Aorta (tissue), 5 donors: Measurements from ENCODE around the gene CEACAM7. TPM values are rescaled to one million over a fixed set of nuclear protein-coding genes. Genes with fewer than 3 reads are reported as not detected.

Experiments used
- ATAC-seq: fragments of 200-7000 bp; cut with Tn5 transposase; one replicate; pipeline ENCODE4 v1.9.1; 2022; ENCODE audit warnings: moderate library complexity; ENCODE audit not compliant: low FRiP score
- DNase-seq, 2 donors: peaks; one replicate each; pipeline ENCODE4 v3.0.0-alpha.2; 2020
- H3K27ac ChIP-seq, 2 donors: one replicate each; pipeline ENCODE4 v1.5.1; 2013; ENCODE audit warnings: low read length in 2 of 2, mild to moderate bottlenecking in 2 of 2, moderate library complexity in 2 of 2, control low read depth in 1 of 2, inconsistent platforms in 1 of 2, low read depth in 1 of 2
- H3K27me3 ChIP-seq, 2 donors: one replicate each; pipeline ENCODE4 v1.6.1; 2013; ENCODE audit warnings: control low read depth in 1 of 2, low read length in 1 of 2, mild to moderate bottlenecking in 1 of 2, moderate library complexity in 1 of 2; ENCODE audit not compliant: insufficient read depth in 2 of 2, control insufficient read depth in 1 of 2
- H3K36me3 ChIP-seq, 2 donors: one replicate each; pipeline ENCODE4 v1.6.1; 2013; ENCODE audit warnings: control low read depth in 1 of 2, low read length in 1 of 2, mild to moderate bottlenecking in 1 of 2; ENCODE audit not compliant: insufficient read depth in 2 of 2, control insufficient read depth in 1 of 2
- H3K4me1 ChIP-seq, 2 donors: one replicate each; pipeline ENCODE4 v1.6.1; 2013; ENCODE audit warnings: low read length in 2 of 2, control low read depth in 1 of 2, mild to moderate bottlenecking in 1 of 2, moderate library complexity in 1 of 2; ENCODE audit not compliant: insufficient read depth in 2 of 2, control insufficient read depth in 1 of 2
- H3K4me3 ChIP-seq, 2 donors: one replicate each; pipeline ENCODE4 v1.5.1; 2013; ENCODE audit warnings: low read length in 2 of 2, control low read depth in 1 of 2, mild to moderate bottlenecking in 1 of 2
- H3K9me3 ChIP-seq: one replicate; pipeline ENCODE4 v1.6.1; 2013; ENCODE audit warnings: mild to moderate bottlenecking, low read length; ENCODE audit not compliant: control insufficient read depth
- WGBS, 2 donors: extraction: QIAGEN DNeasy Blood & Tissue Kit; methylation state at CpG; one replicate each; pipeline ENCODE4 v1.1.7; 2013; 5-methylcytosine and 5-hydroxymethylcytosine counted together
- intact Hi-C, 2 donors: fragments of 100-400 bp; cut with DNase I; formaldehyde crosslinking; loops; one replicate each; pipeline versions ENCODE4 v1.14.2 to v1.15.0; 2022
- long read RNA-seq, 2 donors: library from polyadenylated mRNA; unstranded; transcript quantifications; one replicate each; pipeline ENCODE4 v2.0.0, GENCODE V29; 2020 to 2021
- polyA plus RNA-seq, 2 donors: library from polyadenylated mRNA; stranded (reverse); fragments of 200-250 nt; gene quantifications; one replicate each; pipeline ENCODE4 v1.2.3, GENCODE V29; 2013
- total RNA-seq, 2 donors: library from RNA; stranded (reverse); fragmentation: NEBNext Ultra II Directional; extraction: Animal tissue kit (Norgen Biotek cat#: 25700); gene quantifications; one replicate each; pipeline ENCODE4 v1.2.1, GENCODE V29; 2021
- donor health status: healthy with polysubstance abuse.
- donor health status: Bipolar disorder and iron deficiency.
- donor health status: DM: no; HTN: no; CAD: no.
- donor health status: DM: no; HTN: no; CAD: no.
- donor health status: DM: yes; HTN: yes; CAD: no.

Gene CEACAM7
- under 1 TPM in 1 of 2 donors, not detected in 1; 0.26 TPM for total RNA-seq
- 1 to 10 TPM in 1 of 2 donors, under 1 TPM in 1; 0.61 to 7.4 TPM for polyA plus RNA-seq
- long read RNA-seq, donor 1: 0 reads
- long read RNA-seq, donor 2, partial matches to known transcripts: 0 of 1 reads
- long read RNA-seq, donor 2, other reads (novel, unspliced or antisense): 1 of 1 reads

DNA sequence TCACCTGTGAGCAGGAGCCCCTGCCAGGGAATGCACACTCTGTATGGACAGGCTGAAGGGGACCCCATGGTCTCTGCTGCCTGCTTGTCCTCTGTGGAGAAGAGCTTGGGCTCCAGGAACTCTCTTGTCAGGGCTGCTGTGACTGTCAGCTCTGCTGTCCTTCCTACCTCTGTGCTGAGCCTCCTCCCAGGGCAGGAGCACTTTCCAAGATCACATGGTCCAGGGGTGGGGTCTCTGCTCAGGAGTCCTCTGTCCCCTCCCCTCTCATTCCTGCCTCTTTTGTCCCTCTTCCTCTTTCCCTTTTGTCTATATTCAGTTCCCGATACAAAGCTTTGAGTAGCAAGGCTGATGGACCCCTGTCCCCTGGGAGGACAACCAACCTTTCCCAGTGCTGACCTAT is at the start of gene CEACAM7:
Gene CEACAM7, minus strand, starts transcription at position 173 of the 400 bp plus-strand sequence. Its CDS starts 105 bp downstream, at position 68.
- Histone ChIP-seq H3K27ac (no peak within 1 kb of the TSS), H3K9me3 (peaks cover 3% of the 10 kb centered on the region), H3K4me1 (no peaks in the 10 kb centered on the region), H3K36me3 (no peaks in the 10 kb centered on the region), H3K27me3 (no peaks in the 10 kb centered on the region), H3K4me3 (no peak within 1 kb of the TSS)
- DNase-seq: no peak
- intact Hi-C loops: no loop called here
- ATAC-seq: no peak
- WGBS, 2 donors: 53 to 76% methylated on average over 1 of the region's 1 CpG

DNA sequence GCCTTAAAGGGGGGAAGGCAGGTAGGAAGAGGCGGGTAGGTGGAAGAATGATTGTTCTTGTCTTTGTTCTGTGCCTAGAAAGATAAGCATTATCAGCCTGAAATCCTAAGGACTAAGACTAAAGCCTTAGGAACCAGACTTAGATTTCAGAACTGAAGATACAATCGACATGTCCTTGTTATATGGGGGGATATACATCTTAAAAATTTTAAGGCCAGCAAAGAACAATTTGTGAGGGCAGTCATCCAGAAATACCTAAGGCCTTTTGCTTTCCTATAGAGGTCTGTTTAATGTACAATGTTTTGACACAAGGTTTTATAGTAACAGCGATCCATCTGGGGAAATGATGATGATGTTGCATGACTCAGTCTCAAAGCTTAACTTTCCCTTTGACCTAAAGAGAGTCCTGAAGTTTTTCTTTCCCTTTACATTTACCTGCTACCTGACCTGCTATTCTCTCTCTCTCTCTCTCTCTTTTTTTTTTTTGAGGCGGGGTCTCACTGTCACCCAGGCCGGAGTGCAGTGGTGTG is 47.1 kb upstream of the CEACAM7 start:
- H3K4me3 ChIP-seq: no peak overlapping the region
- H3K27me3 ChIP-seq: no peaks in the 10 kb centered on the region
- no peaks in the 10 kb centered on the region for H3K36me3 ChIP-seq
- no peak for DNase-seq
- intact Hi-C loops: no loop called here
- no peak for ATAC-seq
- H3K4me1 ChIP-seq: no peaks in the 10 kb centered on the region
- H3K27ac ChIP-seq: no peak overlapping the region
- H3K9me3 ChIP-seq: peaks cover 1% of the 10 kb centered on the region
- 72 to 81% methylated on average over 5 of the region's 5 CpGs for WGBS, 2 donors

DNA sequence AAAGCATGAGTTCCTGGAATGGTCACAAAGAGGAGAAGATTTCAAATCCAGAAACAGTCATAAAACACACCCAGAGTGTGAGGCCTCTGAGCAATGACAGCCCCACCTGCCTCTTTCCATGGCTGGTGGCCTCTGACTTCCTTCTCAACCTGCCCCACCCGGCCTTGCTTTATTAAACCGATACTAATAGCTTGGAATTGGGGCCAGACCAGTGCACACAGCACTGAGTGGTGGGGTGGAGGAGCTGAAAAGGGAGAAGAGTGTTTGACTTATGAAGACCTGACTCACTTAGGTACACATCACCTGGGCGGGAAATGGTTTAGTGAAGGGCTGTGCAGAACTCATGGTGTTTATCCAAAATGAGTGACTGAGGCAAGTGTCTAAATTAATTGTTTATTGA is 46.5 kb upstream of the CEACAM7 start:
- ATAC-seq (no peak), DNase-seq (no peak)
- intact Hi-C loops: no loop called here
- no peaks in the 10 kb centered on the region for H3K27me3 ChIP-seq
- no peaks in the 10 kb centered on the region for H3K36me3 ChIP-seq
- H3K9me3 ChIP-seq: no peaks in the 10 kb centered on the region
- no peaks in the 10 kb centered on the region for H3K4me1 ChIP-seq
- H3K27ac ChIP-seq: no peak overlapping the region
- WGBS, 2 donors: 69% methylated on average over 3 of the region's 3 CpGs
- H3K4me3 ChIP-seq: no peak overlapping the region

DNA sequence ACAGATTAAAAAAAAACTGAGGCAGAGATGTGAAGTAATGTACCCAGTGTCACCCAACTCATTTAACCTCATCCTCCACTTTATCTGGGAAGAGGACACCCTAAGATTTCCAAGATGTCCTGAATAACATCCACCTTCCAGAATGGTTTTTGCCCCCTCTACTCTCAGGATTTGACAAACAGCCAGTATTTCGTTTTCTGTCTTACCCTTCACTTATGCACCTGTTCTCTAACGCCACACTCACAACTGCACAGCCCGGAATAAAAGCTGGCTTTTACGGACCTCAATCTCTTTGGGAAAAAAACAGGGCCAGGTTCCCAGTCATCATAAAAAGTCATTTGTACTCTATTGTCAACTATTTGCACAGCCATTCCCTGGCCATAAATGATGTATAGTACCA is 46.1 kb upstream of the CEACAM7 start:
- H3K9me3 ChIP-seq: no peaks in the 10 kb centered on the region
- no peak for ATAC-seq

DNA sequence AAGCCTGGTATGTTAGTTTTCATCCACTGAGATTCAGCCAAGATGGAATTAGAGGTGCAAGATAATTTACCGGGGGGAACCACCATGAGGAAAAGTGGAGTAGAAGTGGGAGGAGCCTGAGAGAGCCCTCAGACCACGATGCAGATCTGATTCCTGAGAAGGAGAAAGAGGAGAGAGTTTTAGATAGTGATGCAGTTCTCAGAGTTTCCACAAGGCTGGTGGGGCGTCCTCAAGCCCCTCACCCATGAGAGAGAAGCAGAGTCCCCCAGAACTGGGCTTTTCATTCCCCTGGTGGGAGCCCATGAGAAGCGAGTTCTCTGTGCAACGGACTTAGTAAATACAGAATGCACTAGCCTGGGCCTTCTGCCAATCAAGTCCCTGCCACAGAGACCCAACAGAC is 38.4 kb upstream of the CEACAM7 start:
- WGBS, 2 donors: 21 to 25% methylated on average over 5 of the region's 5 CpGs
- H3K27me3 ChIP-seq: peaks cover 0 to 2% of the 10 kb centered on the region in 2 donors

More for the DNA sequence above, 46.1 kb upstream of the CEACAM7 start:
- no peak for DNase-seq
- no peaks in the 10 kb centered on the region for H3K4me1 ChIP-seq
- no peaks in the 10 kb centered on the region for H3K27me3 ChIP-seq
- H3K4me3 ChIP-seq: no peak overlapping the region
- WGBS, 2 donors: 73 to 77% methylated on average over 4 of the region's 4 CpGs
- no peaks in the 10 kb centered on the region for H3K36me3 ChIP-seq
- no peak overlapping the region for H3K27ac ChIP-seq
- intact Hi-C loops: no loop called here

DNA sequence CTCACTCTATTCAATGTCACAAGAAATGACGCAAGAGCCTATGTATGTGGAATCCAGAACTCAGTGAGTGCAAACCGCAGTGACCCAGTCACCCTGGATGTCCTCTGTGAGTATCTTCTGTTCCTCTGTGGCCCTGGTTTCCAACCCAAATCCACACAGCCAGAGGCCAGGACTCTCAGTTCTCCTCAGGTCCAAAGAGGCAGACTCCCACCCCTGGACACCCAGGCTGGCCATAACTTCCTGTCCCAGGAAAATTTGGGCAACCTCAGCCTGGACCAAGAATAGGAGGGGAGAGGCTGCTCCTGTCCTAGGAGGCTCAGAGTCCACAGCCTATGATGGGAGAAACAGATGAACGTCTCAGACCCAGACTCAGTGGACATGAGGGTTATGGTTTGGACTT is 32.0 kb upstream of the CEACAM7 start:
- no peak for DNase-seq
- Histone ChIP-seq H3K9me3 (no peaks in the 10 kb centered on the region), H3K27ac (no peak overlapping the region), H3K4me1 (no peaks in the 10 kb centered on the region), H3K27me3 (no peaks in the 10 kb centered on the region), H3K4me3 (no peak overlapping the region), H3K36me3 (no peaks in the 10 kb centered on the region)
- intact Hi-C loops: no loop called here
- ATAC-seq: no peak
- 85 to 88% methylated on average over 3 of the region's 3 CpGs for WGBS, 2 donors

More for the DNA sequence above, 38.4 kb upstream of the CEACAM7 start:
- Histone ChIP-seq H3K9me3 (peaks cover 3% of the 10 kb centered on the region), H3K4me1 (no peaks in the 10 kb centered on the region), H3K4me3 (no peak overlapping the region), H3K27ac (no peak overlapping the region), H3K36me3 (no peaks in the 10 kb centered on the region)
- DNase-seq: no peak
- intact Hi-C loops: no loop called here
- no peak for ATAC-seq

DNA sequence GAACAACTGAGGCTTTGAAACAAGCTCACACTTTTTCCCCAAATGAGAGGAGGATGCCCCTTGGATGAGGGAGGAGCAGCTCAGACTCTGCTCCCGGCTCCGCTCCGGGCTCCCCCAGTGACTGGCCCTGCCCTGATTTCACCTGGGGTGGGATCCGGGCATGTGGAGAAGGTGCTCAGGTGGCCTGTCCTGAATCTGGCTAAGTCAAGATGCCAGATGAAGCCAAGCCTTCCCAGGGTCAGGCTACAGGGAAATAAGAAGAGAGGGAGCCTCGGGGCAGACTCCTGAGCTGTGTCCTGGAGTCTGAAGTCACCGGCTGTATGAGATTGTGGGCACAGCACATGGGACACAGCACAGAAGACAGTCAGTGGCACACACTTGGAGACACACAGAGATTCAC is 30.7 kb upstream of the CEACAM7 start:
- H3K4me1 ChIP-seq: no peaks in the 10 kb centered on the region
- intact Hi-C loops: no loop called here
- ATAC-seq (no peak), DNase-seq (no peak)
- no peak overlapping the region for H3K27ac ChIP-seq
- no peak overlapping the region for H3K4me3 ChIP-seq
- WGBS, 2 donors: 77 to 82% methylated on average over 6 of the region's 6 CpGs
- no peaks in the 10 kb centered on the region for H3K36me3 ChIP-seq
- no peaks in the 10 kb centered on the region for H3K27me3 ChIP-seq
- no peaks in the 10 kb centered on the region for H3K9me3 ChIP-seq

DNA sequence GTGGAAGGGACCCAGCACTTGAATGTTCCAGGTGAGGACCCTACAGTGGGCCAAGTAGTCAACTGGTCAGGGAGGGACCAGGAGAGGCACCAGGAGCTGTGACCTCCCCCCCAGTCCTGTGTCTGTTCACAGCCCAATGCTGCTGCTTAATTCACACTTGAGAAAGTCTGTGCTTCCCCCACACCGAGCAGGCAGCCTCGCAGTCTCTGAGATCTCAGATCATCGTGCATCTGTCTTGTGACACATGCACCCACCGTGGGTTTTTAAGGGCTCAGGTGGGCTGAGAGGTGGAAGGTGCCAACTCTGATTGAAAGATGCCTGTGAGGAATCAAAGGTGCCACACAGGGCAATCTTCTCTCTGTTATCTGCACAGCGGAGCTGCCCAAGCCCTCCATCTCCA is 26.5 kb upstream of the CEACAM7 start:
- intact Hi-C loops: no loop called here
- 75 to 78% methylated on average over 5 of the region's 5 CpGs for WGBS, 2 donors
- H3K36me3 ChIP-seq: no peaks in the 10 kb centered on the region
- H3K9me3 ChIP-seq: no peaks in the 10 kb centered on the region
- DNase-seq: no peak
- H3K4me3 ChIP-seq: no peak overlapping the region
- no peaks in the 10 kb centered on the region for H3K27me3 ChIP-seq
- H3K4me1 ChIP-seq: no peaks in the 10 kb centered on the region
- no peak overlapping the region for H3K27ac ChIP-seq
- no peak for ATAC-seq

DNA sequence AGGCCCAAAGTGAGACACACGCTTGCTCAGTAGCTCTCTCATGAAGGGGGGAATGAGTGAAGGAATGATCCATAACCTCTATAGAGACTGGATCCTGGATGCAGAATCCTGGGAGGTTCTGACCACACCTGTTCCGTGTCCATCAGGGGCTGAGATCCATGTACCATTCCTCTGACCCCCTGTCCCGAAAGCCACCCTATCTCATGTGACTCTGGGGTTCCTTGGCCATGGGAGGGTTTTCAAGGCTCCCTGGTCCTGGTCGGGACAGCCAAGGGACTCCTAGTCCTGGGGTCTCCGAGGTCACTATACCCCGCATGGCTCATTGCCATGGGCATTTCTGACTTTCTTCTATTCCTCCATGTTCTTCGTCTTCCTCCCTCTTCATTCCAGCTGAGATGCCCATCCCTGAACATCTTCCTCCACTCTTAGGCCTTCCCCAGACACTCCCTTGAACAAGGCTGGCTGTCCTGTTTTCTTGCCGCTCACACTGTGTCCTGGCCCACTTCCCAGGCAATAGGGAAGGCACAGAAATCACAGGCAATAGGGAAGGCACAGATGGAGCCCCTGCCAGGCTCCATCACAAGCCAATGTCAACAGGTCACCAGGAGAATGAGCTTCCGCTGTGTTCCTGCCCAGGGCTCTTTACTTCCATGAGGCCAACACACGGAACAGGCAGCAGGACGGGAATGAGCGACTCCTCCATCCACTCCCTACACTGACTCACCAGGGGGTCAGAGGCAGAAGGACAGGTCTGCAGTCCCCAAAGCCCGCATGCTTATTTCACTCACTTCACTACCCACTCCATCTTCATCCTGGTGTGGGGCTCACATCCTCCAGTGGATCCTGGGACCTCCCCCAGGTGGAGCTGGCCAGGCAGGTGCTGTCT is 23.5 kb upstream of the CEACAM7 start:
- ATAC-seq: no peak
- Histone ChIP-seq H3K4me3 (no peak overlapping the region), H3K9me3 (no peaks in the 10 kb centered on the region), H3K27me3 (no peaks in the 10 kb centered on the region), H3K27ac (no peak overlapping the region), H3K36me3 (no peaks in the 10 kb centered on the region), H3K4me1 (no peaks in the 10 kb centered on the region)
- no peak for DNase-seq
- WGBS, 2 donors: 74 to 77% methylated on average over 13 of the region's 13 CpGs
- intact Hi-C loops: no loop called here
